Measurements from ENCODE around the gene H1-8.

DNA sequence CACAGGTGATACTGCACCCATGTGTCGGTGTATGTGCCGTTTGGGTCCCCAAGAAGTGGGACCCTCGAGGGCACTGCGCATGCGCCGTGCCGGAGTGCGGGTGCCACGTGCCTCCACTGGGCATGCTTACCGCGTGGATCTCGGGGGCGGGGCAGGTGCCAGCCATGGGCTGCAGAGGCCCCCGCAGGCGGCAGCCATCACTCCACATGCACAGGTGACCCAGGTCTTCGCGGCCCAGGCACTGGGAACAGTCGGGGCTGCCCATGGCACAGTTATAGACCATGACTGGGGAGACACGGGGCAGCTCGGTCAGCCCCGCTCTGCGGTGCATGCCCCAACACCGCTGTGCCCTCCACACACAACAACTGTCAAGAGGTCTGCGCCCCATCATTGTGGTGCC is 31.2 kb downstream of the H1-8 start:
- TF ChIP-seq, protein P1, sequence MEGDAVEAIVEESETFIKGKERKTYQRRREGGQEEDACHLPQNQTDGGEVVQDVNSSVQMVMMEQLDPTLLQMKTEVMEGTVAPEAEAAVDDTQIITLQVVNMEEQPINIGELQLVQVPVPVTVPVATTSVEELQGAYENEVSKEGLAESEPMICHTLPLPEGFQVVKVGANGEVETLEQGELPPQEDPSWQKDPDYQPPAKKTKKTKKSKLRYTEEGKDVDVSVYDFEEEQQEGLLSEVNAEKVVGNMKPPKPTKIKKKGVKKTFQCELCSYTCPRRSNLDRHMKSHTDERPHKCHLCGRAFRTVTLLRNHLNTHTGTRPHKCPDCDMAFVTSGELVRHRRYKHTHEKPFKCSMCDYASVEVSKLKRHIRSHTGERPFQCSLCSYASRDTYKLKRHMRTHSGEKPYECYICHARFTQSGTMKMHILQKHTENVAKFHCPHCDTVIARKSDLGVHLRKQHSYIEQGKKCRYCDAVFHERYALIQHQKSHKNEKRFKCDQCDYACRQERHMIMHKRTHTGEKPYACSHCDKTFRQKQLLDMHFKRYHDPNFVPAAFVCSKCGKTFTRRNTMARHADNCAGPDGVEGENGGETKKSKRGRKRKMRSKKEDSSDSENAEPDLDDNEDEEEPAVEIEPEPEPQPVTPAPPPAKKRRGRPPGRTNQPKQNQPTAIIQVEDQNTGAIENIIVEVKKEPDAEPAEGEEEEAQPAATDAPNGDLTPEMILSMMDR (IDR thresholded peaks at IDR 0.05), result no peak
- TF ChIP-seq POLR2A (IDR thresholded peaks at IDR 0.05) (no peak), EP300 (IDR thresholded peaks at IDR 0.05) (no peak)
